ENCODE data around the gene KLHDC9.

The KLHDC9 gene

GRCh38 chr1:161132410-161133219 lies 34.5 kb downstream of the KLHDC9 start, which contains the start of gene DEDD:
DEDD (minus strand) TSS chr1:161132667; CDS start chr1:161124462, 8,205 bp downstream.
- DNase-seq (ENCODE audit: low spot score) = peak; percentile 94

DNA sequence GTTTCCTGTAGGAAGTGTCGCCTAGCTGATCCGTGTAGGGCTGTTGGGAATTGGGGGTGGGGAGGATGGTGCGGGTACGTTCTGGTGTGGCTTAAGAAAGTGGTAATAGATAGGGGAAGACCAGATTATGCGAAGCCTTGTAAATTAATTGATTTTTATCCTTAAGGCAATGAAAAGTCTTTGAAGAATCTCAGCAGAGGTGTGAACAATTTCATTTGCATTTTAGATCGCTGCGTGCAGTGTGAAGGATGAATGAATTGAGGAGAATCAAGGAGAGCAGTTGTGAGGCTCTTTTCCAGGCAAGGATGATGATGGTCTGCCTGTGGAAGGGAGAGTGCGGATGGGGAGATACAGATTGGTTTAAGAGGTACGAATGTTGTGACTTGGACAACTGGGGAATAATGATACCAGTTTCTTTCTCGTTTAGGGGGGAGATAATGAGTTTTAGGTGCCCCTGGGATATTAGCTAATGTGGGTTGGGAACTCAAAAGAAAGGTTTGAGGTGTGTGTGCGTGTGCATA lies 35.1 kb downstream of the KLHDC9 start:
- peak; percentile 23 for DNase-seq (ENCODE audit: low spot score)

DNA sequence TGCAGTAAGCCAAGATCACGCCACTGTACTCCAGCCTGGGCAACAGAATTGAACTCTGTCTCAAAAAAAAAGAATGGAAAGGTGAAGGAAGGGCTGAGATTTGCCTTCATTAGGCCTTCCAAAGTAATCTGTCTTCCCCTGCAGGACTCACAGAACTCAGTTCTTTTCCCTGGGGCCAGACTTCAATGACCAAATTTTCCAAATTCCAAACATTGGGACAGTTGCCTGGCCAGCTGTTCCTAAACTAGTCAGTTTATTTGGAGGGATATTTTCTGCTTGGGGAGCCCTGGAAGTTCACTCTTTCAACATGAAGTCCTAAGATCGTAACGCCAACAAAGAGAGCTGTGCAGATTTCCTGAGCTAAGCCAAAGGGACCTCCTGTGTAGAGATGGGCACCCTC lies 39.7 kb downstream of the KLHDC9 start:
- DNase-seq (ENCODE audit: low spot score) = no peak

DNA sequence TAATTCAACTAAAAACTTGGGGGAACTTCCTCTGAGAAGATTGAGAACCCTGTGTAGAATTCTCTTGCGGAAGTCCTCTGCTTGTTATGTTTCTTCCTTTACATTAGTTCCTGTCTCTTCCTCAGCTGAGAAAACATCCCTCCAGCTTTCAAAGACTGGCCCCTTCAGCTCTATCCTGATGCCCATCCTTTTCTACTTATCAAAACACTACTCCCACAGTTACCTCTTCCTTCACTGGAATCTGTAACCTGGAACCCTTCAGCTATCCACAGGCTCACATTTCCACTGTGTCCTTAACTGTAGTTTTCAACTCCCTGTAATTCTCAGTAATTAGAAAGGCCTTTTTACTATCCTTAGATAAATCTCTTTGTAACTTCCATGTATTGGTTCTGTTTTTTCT lies 40.3 kb downstream of the KLHDC9 start:
- no peak for DNase-seq (ENCODE audit: low spot score)

DNA sequence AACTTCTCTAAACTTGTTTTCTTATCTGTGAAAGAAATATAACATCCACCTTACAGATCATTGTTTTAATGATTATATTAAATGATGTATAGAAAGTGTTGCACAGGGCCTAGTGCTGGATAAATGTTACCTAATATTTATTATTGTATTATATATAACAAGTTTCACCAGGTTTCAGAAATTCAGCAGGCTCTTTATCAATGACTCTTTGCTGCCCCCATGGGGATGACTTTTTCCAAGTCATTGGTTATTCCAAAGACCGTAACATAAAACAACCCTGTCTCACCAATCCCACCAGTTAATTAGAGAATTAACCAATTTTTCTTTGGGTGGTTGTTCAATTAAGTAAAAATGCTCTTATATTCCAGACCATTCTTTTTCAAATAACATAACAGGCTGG lies 41.6 kb downstream of the KLHDC9 start:
- DNase-seq (ENCODE audit: low spot score) = peak; percentile 71

DNA sequence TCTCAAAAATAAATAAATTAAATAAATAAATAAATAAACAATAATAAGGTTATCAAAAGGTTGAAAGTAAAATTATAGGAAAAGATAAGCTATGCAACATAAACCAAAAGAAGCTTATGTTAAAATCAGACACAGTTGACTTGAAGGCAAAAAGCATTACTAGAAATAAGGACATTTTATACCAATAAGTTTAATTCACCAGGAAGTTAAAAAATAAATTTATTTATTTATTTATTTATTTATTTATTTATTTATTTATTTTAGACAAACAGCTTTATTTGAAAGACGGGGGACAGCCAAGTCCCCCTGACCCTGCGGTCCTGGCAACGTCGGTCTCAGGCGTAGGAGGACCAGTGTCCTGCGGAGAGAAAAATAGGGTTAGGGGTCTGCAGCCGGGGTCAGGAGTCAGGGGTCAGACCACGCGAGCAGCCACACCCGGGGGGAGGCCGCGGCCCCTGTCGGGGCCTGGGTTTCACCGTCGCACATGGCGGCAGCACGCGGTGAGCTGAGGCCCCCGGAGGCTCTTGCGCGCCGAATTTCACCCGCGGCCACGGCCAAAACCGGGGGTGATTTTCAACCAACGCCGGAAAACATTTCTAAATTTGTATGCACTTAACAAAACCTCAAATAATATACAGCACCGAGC lies 42.7 kb downstream of the KLHDC9 start:
- DNase-seq (ENCODE audit: low spot score) = no peak

DNA sequence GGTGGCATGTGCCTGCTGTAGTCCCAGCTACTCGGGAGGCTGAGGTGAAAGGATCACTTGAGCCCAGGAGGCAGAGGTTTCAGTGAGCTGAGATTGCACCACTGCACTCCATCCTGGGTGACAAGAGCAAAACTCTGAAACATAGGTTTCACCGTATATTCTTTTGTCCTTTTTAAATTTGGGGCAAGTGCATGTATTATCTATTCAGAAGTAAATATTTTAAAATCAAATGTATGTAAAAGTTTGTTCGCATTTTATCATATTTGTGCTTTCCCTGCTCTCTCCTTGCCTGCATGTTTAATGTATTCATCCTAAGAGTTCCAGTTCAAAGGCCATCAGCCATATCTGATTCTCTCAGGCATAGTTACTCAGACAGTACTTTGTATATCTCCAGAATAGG lies 47.7 kb downstream of the KLHDC9 start:
- DNase-seq (ENCODE audit: low spot score) = no peak
